Measurements from ENCODE around the gene GET3.

GRCh38 chr19:12752056-12752781, 14.9 kb downstream of the GET3 start:
- TF ChIP-seq POLR2AphosphoS5 (IDR thresholded peaks at IDR 0.05; ENCODE audit: insufficient read depth, low read depth, low read length) (no peak), POLR2A (IDR thresholded peaks at IDR 0.05; ENCODE audit: low read depth, low read length) (no peak), MAX (IDR thresholded peaks at IDR 0.05; ENCODE audit: insufficient read depth, insufficient read length) (no peak), GATA2 (IDR thresholded peaks at IDR 0.05; ENCODE audit: insufficient read depth, insufficient read length, low read depth, low read length) (no peak), MYC (IDR thresholded peaks at IDR 0.05; ENCODE audit: low read depth, low read length) (no peak), EZH2 (IDR thresholded peaks at IDR 0.05; ENCODE audit: borderline replicate concordance, low read depth, low read length, severe bottlenecking) (no peak)
- TF ChIP-seq, protein P1, sequence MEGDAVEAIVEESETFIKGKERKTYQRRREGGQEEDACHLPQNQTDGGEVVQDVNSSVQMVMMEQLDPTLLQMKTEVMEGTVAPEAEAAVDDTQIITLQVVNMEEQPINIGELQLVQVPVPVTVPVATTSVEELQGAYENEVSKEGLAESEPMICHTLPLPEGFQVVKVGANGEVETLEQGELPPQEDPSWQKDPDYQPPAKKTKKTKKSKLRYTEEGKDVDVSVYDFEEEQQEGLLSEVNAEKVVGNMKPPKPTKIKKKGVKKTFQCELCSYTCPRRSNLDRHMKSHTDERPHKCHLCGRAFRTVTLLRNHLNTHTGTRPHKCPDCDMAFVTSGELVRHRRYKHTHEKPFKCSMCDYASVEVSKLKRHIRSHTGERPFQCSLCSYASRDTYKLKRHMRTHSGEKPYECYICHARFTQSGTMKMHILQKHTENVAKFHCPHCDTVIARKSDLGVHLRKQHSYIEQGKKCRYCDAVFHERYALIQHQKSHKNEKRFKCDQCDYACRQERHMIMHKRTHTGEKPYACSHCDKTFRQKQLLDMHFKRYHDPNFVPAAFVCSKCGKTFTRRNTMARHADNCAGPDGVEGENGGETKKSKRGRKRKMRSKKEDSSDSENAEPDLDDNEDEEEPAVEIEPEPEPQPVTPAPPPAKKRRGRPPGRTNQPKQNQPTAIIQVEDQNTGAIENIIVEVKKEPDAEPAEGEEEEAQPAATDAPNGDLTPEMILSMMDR (IDR thresholded peaks at IDR 0.05; ENCODE audit: extremely low read depth in 1 of 2, insufficient read depth in 1 of 2, low read depth in 1 of 2, low read length in 2 of 2), result no peak

All from endothelial cell of umbilical vein (primary cell).